SH-SY5Y (cell line): ENCODE results near the gene TMEM51.

Experiments used
- GATA2 ChIP-seq: IDR thresholded peaks from 2 replicates; pipeline ENCODE4 v1.6.1; 2011; ENCODE audit warnings: mild to moderate bottlenecking, low read depth, low read length
- GATA3 ChIP-seq: IDR thresholded peaks from 2 replicates; pipeline ENCODE4 v1.6.1; 2011; ENCODE audit warnings: low read depth, mild to moderate bottlenecking, low read length, moderate library complexity

DNA sequence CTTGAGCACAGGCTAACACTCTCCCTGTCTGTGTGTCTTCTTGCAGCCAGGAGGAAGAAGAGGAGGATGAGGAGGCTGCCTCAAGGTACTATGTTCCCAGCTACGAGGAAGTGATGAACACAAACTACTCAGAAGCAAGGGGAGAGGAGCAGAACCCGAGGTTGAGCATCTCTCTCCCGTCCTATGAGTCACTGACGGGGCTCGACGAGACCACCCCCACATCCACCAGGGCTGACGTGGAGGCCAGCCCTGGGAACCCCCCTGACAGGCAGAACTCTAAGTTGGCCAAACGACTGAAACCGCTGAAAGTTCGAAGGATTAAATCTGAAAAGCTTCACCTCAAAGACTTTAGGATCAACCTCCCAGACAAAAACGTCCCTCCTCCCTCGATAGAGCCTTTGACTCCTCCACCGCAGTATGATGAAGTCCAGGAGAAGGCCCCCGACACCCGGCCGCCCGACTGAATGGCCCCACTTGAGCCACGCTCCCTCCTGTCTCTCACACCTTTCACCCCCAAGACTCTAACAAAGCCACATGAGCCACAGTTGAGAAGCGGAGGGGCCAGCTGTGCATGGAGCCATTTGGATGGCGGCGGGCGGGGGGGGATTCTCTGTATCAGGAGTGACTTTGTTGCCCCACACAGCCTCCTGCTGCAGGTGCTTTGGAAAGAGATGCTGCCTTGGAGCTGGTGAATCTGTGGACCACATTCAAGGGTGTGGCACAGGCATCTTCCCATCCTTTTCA is 65.9 kb downstream of the TMEM51 start:
- TF ChIP-seq GATA2: no peak
- TF ChIP-seq GATA3: no peak
